Mucosa of gallbladder (tissue), 1 donor: ENCODE measurements around the gene GAA. TPM values are rescaled to one million over a fixed set of nuclear protein-coding genes. Genes with fewer than 3 reads are reported as not detected.
"Not testable (repeated sequence)": the region's sequence is repeated elsewhere in the genome, so short reads cannot be mapped to it uniquely, and the experiment has no call there.

ENCODE experiments used
- DNase-seq: peaks from one replicate; pipeline ENCODE4 v3.0.0-alpha.2; 2020; ENCODE audit warnings: low spot score
- total RNA-seq: library from RNA; stranded (reverse); gene quantifications from one replicate; pipeline ENCODE4 v1.2.1, GENCODE V29; 2021
- donor health status: DM: no; HTN: no; CAD: no.

Gene GAA
- total RNA-seq, 1 donor from 2014 or later: 105 TPM

GRCh38 chr17:80083136-80083661 is 18.2 kb upstream of the GAA start:
- no peak for DNase-seq

GRCh38 chr17:80084773-80085172 is 16.6 kb upstream of the GAA start:
- no peak for DNase-seq

GRCh38 chr17:80086081-80086480 is 15.3 kb upstream of the GAA start:
- DNase-seq: no peak

- DNase-seq: no peak
These were observed 14.8 kb upstream of the GAA start for GRCh38 chr17:80086616-80087015.

GRCh38 chr17:80087346-80088265 is 13.8 kb upstream of the GAA start:
- no peak for DNase-seq

GRCh38 chr17:80089762-80090161 is 11.6 kb upstream of the GAA start:
- DNase-seq: no peak

- DNase-seq: not testable (repeated sequence)
These were observed 11.2 kb upstream of the GAA start for GRCh38 chr17:80090164-80090563.

- DNase-seq: no peak
These were observed 10.0 kb upstream of the GAA start for GRCh38 chr17:80091376-80091775.

- no peak for DNase-seq
These were observed 8.4 kb upstream of the GAA start for GRCh38 chr17:80092959-80093358.

GRCh38 chr17:80095038-80095843 is 6.1 kb upstream of the GAA start:
- DNase-seq: no peak

- DNase-seq: no peak
These were observed 5.4 kb upstream of the GAA start for GRCh38 chr17:80095844-80096475.

- DNase-seq: no peak
These were observed 4.8 kb upstream of the GAA start for GRCh38 chr17:80096561-80097021.

- no peak for DNase-seq
These were observed 4.2 kb upstream of the GAA start for GRCh38 chr17:80097127-80097621.

GRCh38 chr17:80097844-80098691 is 3.3 kb upstream of the GAA start:
- DNase-seq: no peak

- DNase-seq: no peak
These were observed 1.9 kb upstream of the GAA start for GRCh38 chr17:80099291-80100034.

- no peak for DNase-seq
These were observed 1.4 kb upstream of the GAA start for GRCh38 chr17:80100035-80100323.

GRCh38 chr17:80101946-80102663 is 724 bp downstream of the GAA start:
- DNase-seq: no peak

GRCh38 chr17:80102664-80103448 is 1.5 kb downstream of the GAA start:
- DNase-seq: no peak
